CD14-positive monocyte (primary cell): Measurements from ENCODE around the gene OS9. TPM values are rescaled to one million over a fixed set of nuclear protein-coding genes. Genes with fewer than 3 reads are reported as not detected.
"Not testable (repeated sequence)": the region's sequence is repeated elsewhere in the genome, so short reads cannot be mapped to it uniquely, and the experiment has no call there.

ENCODE experiments used
- DNase-seq, 3 donors: peaks; one replicate each; pipeline ENCODE4 v3.0.0-alpha.2; 2011 to 2022
- H2AFZ ChIP-seq: 2 replicates; pipeline ENCODE4 v1.6.0; 2012; ENCODE audit warnings: mild to moderate bottlenecking, low read depth, low read length, inconsistent platforms; ENCODE audit not compliant: insufficient read depth, poor library complexity, severe bottlenecking
- H3K27ac ChIP-seq, 2 donors: 1 replicate in 1 of 2; 2 replicates in 1 of 2; pipeline ENCODE4 v1.5.1; 2012 to 2013; ENCODE audit warnings: low read length in 2 of 2, control low read depth in 1 of 2, inconsistent platforms in 1 of 2, low read depth in 1 of 2, mild to moderate bottlenecking in 1 of 2
- H3K27me3 ChIP-seq, 2 donors: one replicate each; pipeline versions ENCODE4 v1.6.0 to v1.6.1; 2011 to 2013; ENCODE audit warnings: low read length in 2 of 2; ENCODE audit not compliant: control insufficient read depth in 2 of 2, insufficient read depth in 2 of 2
- H3K36me3 ChIP-seq, 2 donors: replicated peaks in 1 of 2; 1 replicate in 1 of 2; 2 replicates in 1 of 2; pipeline versions ENCODE4 v1.5.1 to v1.6.1; 2012 to 2013; ENCODE audit warnings: low read length in 2 of 2, control low read depth in 1 of 2, inconsistent platforms in 1 of 2, mild to moderate bottlenecking in 1 of 2; ENCODE audit not compliant: insufficient read depth in 2 of 2, control insufficient read depth in 1 of 2
- H3K4me1 ChIP-seq, 2 donors: 1 replicate in 1 of 2; 2 replicates in 1 of 2; pipeline versions ENCODE4 v1.5.1 to v1.6.1; 2012 to 2013; ENCODE audit warnings: low read length in 2 of 2, control low read depth in 1 of 2, inconsistent platforms in 1 of 2, mild to moderate bottlenecking in 1 of 2, moderate library complexity in 1 of 2; ENCODE audit not compliant: insufficient read depth in 2 of 2, control insufficient read depth in 1 of 2
- H3K4me2 ChIP-seq: replicated peaks from 2 replicates; pipeline ENCODE3; 2012; ENCODE audit warnings: low read length, moderate library complexity, mild to moderate bottlenecking; ENCODE audit not compliant: poor library complexity, severe bottlenecking; ENCODE audit errors: extremely low read depth
- H3K4me3 ChIP-seq, 3 experiments: fragments of 200-600 bp in 1 of 3; sonication (generic) in 1 of 3; replicated peaks in 1 of 3; 1 replicate in 2 of 3; 2 replicates in 1 of 3; pipeline ENCODE4 v1.5.1; 2011 to 2013; ENCODE audit warnings: low read length in 3 of 3, mild to moderate bottlenecking in 3 of 3, control low read depth in 2 of 3, low read depth in 2 of 3, inconsistent platforms in 1 of 3, moderate library complexity in 1 of 3
- H3K79me2 ChIP-seq: 2 replicates; pipeline ENCODE4 v1.6.0; 2012; ENCODE audit warnings: mild to moderate bottlenecking, control low read depth, inconsistent platforms, low read length, moderate library complexity; ENCODE audit not compliant: insufficient read depth
- H3K9ac ChIP-seq: 2 replicates; pipeline ENCODE4 v1.6.0; 2017; ENCODE audit warnings: low read length, mild to moderate bottlenecking; ENCODE audit not compliant: insufficient read depth, poor library complexity, severe bottlenecking
- H3K9me3 ChIP-seq, 2 donors: replicated peaks in 1 of 2; 1 replicate in 1 of 2; 2 replicates in 1 of 2; pipeline versions ENCODE4 v1.5.1 to v1.6.1; 2012 to 2013; ENCODE audit warnings: low read length in 2 of 2, control low read depth in 1 of 2; ENCODE audit not compliant: control insufficient read depth in 1 of 2, insufficient read depth in 1 of 2
- H4K20me1 ChIP-seq: 2 replicates; pipeline ENCODE4 v1.6.0; 2012; ENCODE audit warnings: mild to moderate bottlenecking, low read length, control low read depth, moderate library complexity; ENCODE audit not compliant: insufficient read depth
- H3K27ac Mint-ChIP-seq, 7 donors: one replicate each; pipeline ENCODE4 v1.8.0; 2020; ENCODE audit warnings: mild to moderate bottlenecking in 7 of 7, mixed read lengths in 7 of 7, moderate library complexity in 6 of 7, inconsistent platforms in 2 of 7
- H3K27me3 Mint-ChIP-seq, 3 donors: one replicate each; pipeline ENCODE4 v1.8.0; 2021 to 2022; ENCODE audit warnings: low read depth in 3 of 3, mild to moderate bottlenecking in 3 of 3, mixed read lengths in 3 of 3, moderate library complexity in 3 of 3, inconsistent platforms in 1 of 3
- H3K36me3 Mint-ChIP-seq, 2 donors: one replicate each; pipeline ENCODE4 v1.8.0; 2020; ENCODE audit warnings: mixed read lengths in 2 of 2, inconsistent platforms in 1 of 2, mild to moderate bottlenecking in 1 of 2
- H3K4me1 Mint-ChIP-seq: one replicate; pipeline ENCODE4 v1.8.0; 2020; ENCODE audit warnings: mild to moderate bottlenecking, mixed read lengths
- H3K4me3 Mint-ChIP-seq, 2 donors: one replicate each; pipeline ENCODE4 v1.8.0; 2020; ENCODE audit warnings: mild to moderate bottlenecking in 2 of 2, mixed read lengths in 2 of 2, moderate library complexity in 1 of 2
- H3K9me3 Mint-ChIP-seq, 7 donors: one replicate each; pipeline ENCODE4 v1.8.0; 2020 to 2022; ENCODE audit warnings: mixed read lengths in 7 of 7, mild to moderate bottlenecking in 6 of 7, moderate library complexity in 6 of 7, inconsistent platforms in 2 of 7
- CTCF ChIP-seq: fragments of 200-600 bp; IDR thresholded peaks from one replicate; pipeline ENCODE4 v1.8.0; 2022; ENCODE audit warnings: antibody characterized with exemption, mild to moderate bottlenecking
- WGBS: methylation state at CpG from one replicate; pipeline ENCODE4 v1.1.5; 2013; ENCODE audit warnings: missing lambda C conversion rate; ENCODE audit not compliant: insufficient coverage; 5-methylcytosine and 5-hydroxymethylcytosine counted together
- intact Hi-C, 2 donors: fragments of 100-400 bp; cut with micrococcal nuclease; formaldehyde crosslinking; loops; one replicate each; pipeline versions ENCODE4 v1.15.0 to v1.15.1; 2023
- polyA plus RNA-seq, 3 donors: library from polyadenylated mRNA; depleted of rRNA in 1 of 3; unstranded in 2 of 3; stranded (reverse) in 1 of 3; fragments of 300-500 nt in 2 of 3; fragments of >200 nt in 1 of 3; fragmentation: Illumina TruSeq in 2 of 3; gene quantifications; 1 replicate in 2 of 3; 2 replicates in 1 of 3; pipeline ENCODE4 v1.2.3, GENCODE V29; 2012 to 2021

Gene OS9
- polyA plus RNA-seq, 3 donors = 90.9 to 484 (median 128) TPM

DNA sequence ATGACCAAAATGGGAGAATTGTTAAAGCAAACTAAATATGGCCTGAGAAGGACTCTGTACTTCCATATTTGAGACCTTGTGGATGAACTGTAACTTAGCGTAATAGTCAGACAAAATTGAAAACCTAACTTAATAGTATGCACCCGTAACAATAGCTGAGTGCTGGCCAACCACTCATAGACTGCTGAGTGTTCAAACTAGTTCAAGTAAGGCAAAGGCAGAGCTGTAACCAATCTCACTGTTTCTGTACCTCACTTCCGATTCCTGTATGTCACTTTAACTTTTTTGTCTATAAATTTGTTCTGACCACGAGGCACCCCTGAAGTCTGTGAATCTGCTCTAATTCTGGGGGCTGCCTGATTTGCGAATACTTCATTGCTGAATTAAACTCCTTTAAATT lies 27.0 kb upstream of the OS9 start:
- no peak overlapping the region for H3K9ac ChIP-seq
- intact Hi-C loops = no loop called here

GRCh38 chr12:57669691-57670090 lies 24.2 kb upstream of the OS9 start:
- DNase-seq, H3K79me2 ChIP-seq, H3K36me3 ChIP-seq, H3K27me3 ChIP-seq, H3K9me3 ChIP-seq, H4K20me1 ChIP-seq, H3K27ac Mint-ChIP-seq, H3K9ac ChIP-seq, intact Hi-C loops, H3K4me3 Mint-ChIP-seq, H3K36me3 Mint-ChIP-seq, H2AFZ ChIP-seq, H3K27ac ChIP-seq, H3K4me3 ChIP-seq, H3K4me1 Mint-ChIP-seq, H3K4me2 ChIP-seq, H3K4me1 ChIP-seq: not testable (repeated sequence)
- Mint-ChIP-seq H3K27me3 (peaks cover 8 to 11% (median 10%) of the 10 kb centered on the region in 3 donors), H3K9me3 (peaks cover 4 to 19% (median 12%) of the 10 kb centered on the region in 7 donors)
- no CpG with 5 or more reads among the region's 10 CpGs for WGBS

More for the DNA sequence above, 27.0 kb upstream of the OS9 start:
- peaks cover 0 to 13% of the 10 kb centered on the region in 2 donors for H3K9me3 ChIP-seq
- Mint-ChIP-seq H3K27me3 (peaks cover 3 to 7% (median 6%) of the 10 kb centered on the region in 3 donors), H3K4me1 (no peaks in the 10 kb centered on the region), H3K4me3 (no peak overlapping the region), H3K9me3 (peaks cover 10 to 26% (median 20%) of the 10 kb centered on the region in 7 donors), H3K27ac (no peak overlapping the region), H3K36me3 (no peaks in the 10 kb centered on the region)
- DNase-seq = no peak
- no peak overlapping the region for H2AFZ ChIP-seq
- WGBS = 85% methylated on average over 4 of the region's 5 CpGs
- no peaks in the 10 kb centered on the region for H4K20me1 ChIP-seq
- TF ChIP-seq CTCF = no peak
- H3K36me3 ChIP-seq = no peaks in the 10 kb centered on the region
- H3K79me2 ChIP-seq = no peaks in the 10 kb centered on the region
- no peak overlapping the region for H3K4me3 ChIP-seq
- no peaks in the 10 kb centered on the region for H3K4me1 ChIP-seq
- no peak overlapping the region for H3K27ac ChIP-seq
- H3K4me2 ChIP-seq = no peak overlapping the region
- no peaks in the 10 kb centered on the region for H3K27me3 ChIP-seq

- H4K20me1 ChIP-seq, H3K9me3 Mint-ChIP-seq, H3K4me3 Mint-ChIP-seq, H3K27me3 ChIP-seq, H3K27ac ChIP-seq, H3K27ac Mint-ChIP-seq, H3K4me2 ChIP-seq, H3K9me3 ChIP-seq, H3K4me3 ChIP-seq, H3K9ac ChIP-seq, H3K36me3 ChIP-seq, intact Hi-C loops, H3K4me1 Mint-ChIP-seq, H3K79me2 ChIP-seq, DNase-seq, H2AFZ ChIP-seq, H3K4me1 ChIP-seq, H3K36me3 Mint-ChIP-seq: not testable (repeated sequence)
- WGBS = 94% methylated on average over 2 of the region's 3 CpGs
- peaks cover 6 to 10% (median 8%) of the 10 kb centered on the region in 3 donors for H3K27me3 Mint-ChIP-seq
Measured at GRCh38 chr12:57671811-57672210, 22.1 kb upstream of the OS9 start.
